ENCODE data around the gene KIF5A. TPM values are rescaled to one million over a fixed set of nuclear protein-coding genes. Genes with fewer than 3 reads are reported as not detected.
"Not testable (repeated sequence)": the region's sequence is repeated elsewhere in the genome, so short reads cannot be mapped to it uniquely, and the experiment has no call there.

The KIF5A gene
- total and polyA plus RNA-seq, 8 donors: 0.38 to 6.5 (median 5.3) TPM

GRCh38 chr12:57560516-57560915 is 10.7 kb downstream of the KIF5A start:
- no peak for TF ChIP-seq CTCF (IDR thresholded peaks at IDR 0.05)
- DNase-seq: no peak
- Histone ChIP-seq H3K4me3 (no peak overlapping the region), H3K4me1 (no peaks in the 10 kb centered on the region), H3K27me3 (peaks cover 0 to 28% of the 10 kb centered on the region in 2 donors), H3K36me3 (no peaks in the 10 kb centered on the region), H3K9me3 (no peaks in the 10 kb centered on the region), H3K27ac (no peak overlapping the region)
- no peak for ATAC-seq
- intact Hi-C loops (cut with DNase I): no loop called here

DNA sequence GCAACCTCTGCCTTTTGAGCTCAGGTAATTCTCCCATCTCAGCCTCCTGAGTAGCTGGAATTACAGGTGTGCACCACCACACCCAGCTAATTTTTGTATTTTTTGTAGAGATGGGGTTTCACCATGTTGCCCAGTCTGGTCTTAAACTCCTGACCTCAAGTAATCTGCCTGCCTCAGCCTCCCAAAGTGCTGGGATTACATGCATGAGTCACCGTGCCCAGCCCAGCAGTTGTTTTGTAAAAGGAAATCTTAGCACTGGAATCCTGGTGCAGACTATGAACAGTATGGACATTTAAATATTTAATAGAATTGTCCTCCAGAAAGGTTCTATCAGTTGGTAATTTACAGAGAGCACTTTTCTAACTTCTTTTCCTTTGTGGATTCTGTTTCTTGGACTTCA is 11.3 kb downstream of the KIF5A start:
- peaks cover 0 to 34% of the 10 kb centered on the region in 2 donors for H3K27me3 ChIP-seq
- H3K27ac ChIP-seq; H3K4me1 ChIP-seq; H3K36me3 ChIP-seq; ATAC-seq; H3K4me3 ChIP-seq; intact Hi-C loops (cut with DNase I); H3K9me3 ChIP-seq; DNase-seq: not testable (repeated sequence)

DNA sequence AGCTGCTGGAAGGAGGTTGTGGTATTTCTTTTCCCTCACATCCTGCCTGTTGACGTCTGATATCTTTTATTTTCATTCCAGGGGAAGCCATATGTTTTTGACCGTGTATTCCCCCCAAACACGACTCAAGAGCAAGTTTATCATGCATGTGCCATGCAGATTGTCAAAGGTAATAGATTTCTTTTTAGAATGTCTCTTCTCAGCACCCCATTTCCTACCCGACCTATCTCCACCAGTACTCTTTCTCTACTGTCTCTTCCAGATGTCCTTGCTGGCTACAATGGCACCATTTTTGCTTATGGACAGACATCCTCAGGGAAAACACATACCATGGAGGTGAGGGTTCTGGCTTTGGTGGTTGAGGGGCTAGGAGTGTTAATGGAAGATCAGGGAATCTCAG is 13.5 kb downstream of the KIF5A start:
- Histone ChIP-seq H3K4me3 (no peak overlapping the region), H3K27ac (no peak overlapping the region), H3K9me3 (no peaks in the 10 kb centered on the region), H3K4me1 (no peaks in the 10 kb centered on the region), H3K36me3 (no peaks in the 10 kb centered on the region), H3K27me3 (peaks cover 0 to 51% of the 10 kb centered on the region in 2 donors)
- DNase-seq (no peak), ATAC-seq (no peak)
- no peak for TF ChIP-seq CTCF (IDR thresholded peaks at IDR 0.05)
- intact Hi-C loops (cut with DNase I): no loop called here

DNA sequence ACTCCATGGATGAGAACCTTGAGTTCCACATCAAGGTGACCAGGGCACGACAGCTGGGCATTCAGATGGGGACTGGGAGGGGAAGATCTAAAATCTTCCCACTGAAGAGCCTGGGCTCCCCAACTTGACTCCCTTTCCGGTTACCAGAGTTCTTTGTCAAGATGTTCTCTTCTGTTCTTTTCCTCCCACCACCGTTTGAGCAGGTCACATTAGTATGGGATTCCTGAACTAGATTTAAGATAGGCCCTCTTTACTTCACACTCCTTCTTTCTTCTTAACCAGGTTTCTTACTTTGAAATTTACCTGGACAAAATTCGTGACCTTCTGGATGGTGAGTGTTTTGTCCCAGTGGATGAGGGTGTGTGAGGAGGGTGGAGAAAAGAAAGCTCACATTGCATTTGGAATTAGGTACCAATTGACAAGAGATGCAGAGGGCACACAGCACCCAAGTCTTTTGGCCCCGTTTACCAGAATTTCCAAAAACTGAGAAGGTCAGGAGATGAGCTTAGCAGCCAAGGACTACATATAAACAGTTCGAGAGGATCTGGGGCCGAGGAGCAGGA is 14.4 kb downstream of the KIF5A start:
- TF ChIP-seq CTCF (IDR thresholded peaks at IDR 0.05): no peak
- no peaks in the 10 kb centered on the region for H3K4me1 ChIP-seq
- intact Hi-C loops (cut with DNase I): no loop called here

DNA sequence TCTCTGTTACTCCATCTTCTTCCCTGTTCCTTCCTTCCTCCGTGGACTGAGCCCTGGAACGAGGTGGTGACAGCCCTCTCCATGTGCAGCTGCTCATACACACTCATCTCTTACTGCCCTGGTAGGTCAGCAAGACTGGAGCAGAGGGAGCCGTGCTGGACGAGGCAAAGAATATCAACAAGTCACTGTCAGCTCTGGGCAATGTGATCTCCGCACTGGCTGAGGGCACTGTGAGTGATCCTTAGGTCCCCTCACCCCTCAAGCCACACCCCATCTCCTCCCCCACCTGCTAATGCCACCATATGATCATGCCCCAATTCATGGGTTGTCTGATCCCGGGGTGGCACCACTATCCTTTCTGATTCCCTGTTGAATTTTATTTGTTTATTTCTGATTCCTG is 19.0 kb downstream of the KIF5A start:
- DNase-seq (no peak), ATAC-seq (no peak)
- H3K4me3 ChIP-seq: no peak overlapping the region

More for the DNA sequence above, 14.4 kb downstream of the KIF5A start:
- no peak for DNase-seq
- Histone ChIP-seq H3K27me3 (peaks cover 0 to 51% of the 10 kb centered on the region in 2 donors), H3K36me3 (no peaks in the 10 kb centered on the region), H3K27ac (no peak overlapping the region), H3K9me3 (no peaks in the 10 kb centered on the region), H3K4me3 (no peak overlapping the region)
- no peak for ATAC-seq

More for the DNA sequence above, 19.0 kb downstream of the KIF5A start:
- no peaks in the 10 kb centered on the region for H3K36me3 ChIP-seq
- H3K4me1 ChIP-seq: no peaks in the 10 kb centered on the region
- H3K27me3 ChIP-seq: peaks cover 0 to 26% of the 10 kb centered on the region in 2 donors
- H3K9me3 ChIP-seq: no peaks in the 10 kb centered on the region
- TF ChIP-seq CTCF (IDR thresholded peaks at IDR 0.05): no peak
- intact Hi-C loops (cut with DNase I): no loop called here
- no peak overlapping the region for H3K27ac ChIP-seq
